GOT3 (cell line): ENCODE results near the gene SHKBP1.
"Not testable (repeated sequence)": the region's sequence is repeated elsewhere in the genome, so short reads cannot be mapped to it uniquely, and the experiment has no call there.

Experiments used
- DNase-seq: peaks from one replicate; lab custom pipeline; 2025; ENCODE audit warnings: mixed read lengths; lab: John Stamatoyannopoulos, UW

Gene SHKBP1

DNA sequence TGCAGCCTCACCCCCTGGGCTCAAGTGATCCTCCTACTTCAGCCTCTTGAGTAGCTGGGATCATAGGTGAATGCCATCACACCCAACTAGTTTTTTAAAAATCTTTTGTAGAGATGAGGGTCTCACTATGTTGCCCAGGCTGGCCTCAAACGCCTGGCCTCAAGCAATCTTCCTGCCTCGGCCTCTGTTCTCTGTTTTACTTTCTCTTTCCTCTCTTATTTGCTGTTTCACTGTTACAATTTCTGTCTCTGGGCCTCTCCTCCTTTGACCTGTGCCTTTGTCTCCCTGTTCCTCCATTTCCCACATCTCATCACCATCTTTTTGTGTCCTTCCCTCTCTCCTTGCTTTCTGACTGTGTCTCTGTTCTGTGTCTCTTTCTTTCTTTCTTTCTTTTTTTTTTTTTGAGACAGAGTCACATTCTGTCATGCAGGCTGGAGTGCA lies 9.3 kb downstream of the SHKBP1 start:
- no peak for DNase-seq

DNA sequence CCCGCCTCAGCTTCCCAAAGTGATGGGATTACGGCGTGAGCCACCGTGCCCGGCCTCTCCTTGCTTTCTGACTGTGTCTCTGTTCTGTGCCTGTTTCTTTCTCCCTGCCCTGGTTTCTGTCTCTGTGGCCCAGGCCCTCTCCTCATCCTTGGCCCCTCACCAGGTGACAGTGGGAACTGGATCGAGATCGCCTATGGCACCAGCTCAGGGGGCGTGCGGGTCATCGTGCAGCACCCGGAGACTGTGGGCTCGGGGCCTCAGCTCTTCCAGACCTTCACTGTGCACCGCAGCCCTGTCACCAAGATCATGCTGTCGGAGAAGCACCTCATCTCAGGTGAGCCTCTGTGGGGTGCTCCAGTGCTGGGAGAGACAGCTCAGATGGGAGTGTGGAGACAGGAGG lies 9.9 kb downstream of the SHKBP1 start:
- DNase-seq = no peak

DNA sequence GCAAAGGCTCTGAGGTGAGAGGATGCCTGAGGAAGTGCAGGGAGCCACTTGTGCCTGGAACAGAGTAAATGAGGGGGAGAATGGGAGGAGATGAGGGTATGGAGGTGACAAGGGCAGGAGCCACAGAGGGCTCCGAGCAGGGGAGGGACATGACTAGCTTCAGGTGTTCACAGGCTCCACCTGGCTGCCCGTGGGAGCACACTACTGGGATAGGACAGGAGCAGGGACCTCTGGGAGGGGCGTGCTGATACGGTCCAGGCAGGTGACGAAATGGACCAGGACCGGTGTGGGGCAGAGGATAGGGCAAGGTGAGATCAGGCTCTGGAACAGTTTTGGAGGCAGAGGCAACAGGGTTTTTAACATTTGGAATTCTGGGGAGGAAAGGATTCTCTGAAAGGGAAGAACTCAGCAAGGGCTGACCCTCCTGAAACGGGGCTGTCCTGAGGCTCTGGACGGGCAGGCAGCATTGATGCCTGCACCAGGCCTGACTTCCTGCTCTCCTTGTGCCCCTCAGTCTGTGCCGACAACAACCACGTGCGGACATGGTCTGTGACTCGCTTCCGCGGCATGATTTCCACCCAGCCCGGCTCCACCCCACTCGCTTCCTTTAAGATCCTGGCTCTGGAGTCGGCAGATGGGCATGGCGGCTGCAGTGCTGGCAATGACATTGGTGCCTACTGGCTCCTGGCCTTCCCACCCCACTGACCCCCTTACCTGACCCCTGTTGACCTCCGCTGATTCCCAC lies 11.6 kb downstream of the SHKBP1 start:
- DNase-seq = no peak

- no peak for DNase-seq
These were observed 12.4 kb downstream of the SHKBP1 start for GRCh38 chr19:40588926-40589569.

DNA sequence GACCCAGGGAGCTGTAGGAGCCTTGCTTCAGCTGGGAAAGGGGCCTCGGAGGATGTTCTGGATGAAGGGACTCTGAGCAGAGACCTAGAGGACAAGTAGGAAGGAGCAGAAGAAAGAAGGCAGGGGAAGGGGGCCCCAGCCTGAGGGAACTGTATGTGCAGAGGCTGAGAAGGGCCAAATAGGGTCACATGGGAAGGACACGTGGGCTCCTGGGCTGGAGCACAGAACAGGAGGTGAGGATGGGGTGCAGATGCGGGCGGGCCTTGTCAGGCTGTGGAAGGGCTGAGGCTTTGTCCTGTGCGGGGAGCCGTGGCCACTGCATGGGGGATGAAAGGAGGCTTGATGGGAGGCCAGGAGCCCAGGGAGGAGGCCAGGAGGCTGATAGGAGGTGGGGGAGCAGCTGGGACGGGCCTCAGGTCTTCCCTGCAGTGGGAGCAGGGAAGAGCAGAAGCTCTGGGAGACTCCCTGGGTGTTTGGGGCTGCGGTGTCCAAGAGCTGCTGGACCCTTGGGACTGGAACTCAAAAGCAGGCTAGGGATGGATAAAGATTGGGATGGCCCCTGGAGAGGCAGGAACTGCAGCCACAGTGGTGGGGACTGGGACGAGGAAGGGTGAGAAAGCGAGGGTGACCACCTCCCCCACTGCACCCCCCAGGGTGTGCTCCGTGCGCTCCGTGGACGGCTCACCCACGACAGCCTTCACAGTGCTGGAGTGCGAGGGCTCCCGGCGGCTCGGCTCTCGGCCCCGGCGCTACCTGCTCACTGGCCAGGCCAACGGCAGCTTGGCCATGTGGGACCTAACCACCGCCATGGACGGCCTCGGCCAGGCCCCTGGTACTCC lies 13.1 kb downstream of the SHKBP1 start:
- DNase-seq = no peak

DNA sequence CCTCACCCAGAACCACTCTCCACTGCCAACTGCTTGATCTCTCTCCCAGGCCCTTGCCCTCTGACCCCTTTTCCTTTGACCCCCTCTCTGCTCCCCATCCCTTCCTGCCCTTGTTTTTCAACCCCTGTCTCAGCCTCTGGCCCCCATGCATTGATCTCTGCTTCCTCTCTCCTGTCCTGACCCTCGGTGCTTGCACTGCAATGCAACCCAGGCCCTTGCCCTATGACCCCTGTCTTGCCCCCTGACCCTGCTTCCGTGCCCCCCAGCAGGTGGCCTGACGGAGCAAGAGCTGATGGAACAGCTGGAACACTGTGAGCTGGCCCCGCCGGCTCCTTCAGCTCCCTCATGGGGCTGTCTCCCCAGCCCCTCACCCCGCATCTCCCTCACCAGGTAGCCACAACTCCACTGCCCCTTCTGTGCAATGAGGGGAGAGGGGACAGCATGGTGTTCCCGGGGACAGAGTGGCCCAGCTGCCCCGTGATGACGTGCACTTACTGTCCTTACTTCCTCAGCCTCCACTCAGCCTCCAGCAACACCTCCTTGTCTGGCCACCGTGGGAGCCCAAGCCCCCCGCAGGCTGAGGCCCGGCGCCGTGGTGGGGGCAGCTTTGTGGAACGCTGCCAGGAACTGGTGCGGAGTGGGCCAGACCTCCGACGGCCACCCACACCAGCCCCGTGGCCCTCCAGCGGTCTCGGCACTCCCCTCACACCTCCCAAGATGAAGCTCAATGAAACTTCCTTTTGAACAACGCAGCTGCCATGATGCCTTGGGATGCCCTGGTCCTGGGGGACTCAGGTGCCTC lies 14.0 kb downstream of the SHKBP1 start:
- DNase-seq = no peak

- not testable (repeated sequence) for DNase-seq
These were observed 15.1 kb downstream of the SHKBP1 start for GRCh38 chr19:40591724-40592123.

DNA sequence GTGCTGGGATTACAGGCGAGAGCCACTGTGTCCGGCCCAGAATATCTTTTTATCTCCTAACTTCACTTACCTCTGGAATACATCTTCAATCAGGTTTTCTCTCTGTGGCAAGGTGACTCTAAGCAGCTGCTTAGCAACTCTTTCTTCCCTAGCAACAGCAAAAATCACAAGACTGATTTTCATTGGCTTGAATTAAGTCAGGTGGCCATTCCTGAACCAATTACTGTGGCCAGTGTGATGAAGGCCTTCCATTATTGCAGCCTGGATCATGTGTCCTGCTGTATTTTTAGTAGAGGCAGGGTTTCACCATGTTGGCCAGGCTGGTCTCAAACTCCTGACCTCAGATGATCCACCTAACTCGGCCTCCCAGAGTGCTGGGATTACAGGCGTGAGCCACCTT lies 15.5 kb downstream of the SHKBP1 start:
- DNase-seq = no peak

DNA sequence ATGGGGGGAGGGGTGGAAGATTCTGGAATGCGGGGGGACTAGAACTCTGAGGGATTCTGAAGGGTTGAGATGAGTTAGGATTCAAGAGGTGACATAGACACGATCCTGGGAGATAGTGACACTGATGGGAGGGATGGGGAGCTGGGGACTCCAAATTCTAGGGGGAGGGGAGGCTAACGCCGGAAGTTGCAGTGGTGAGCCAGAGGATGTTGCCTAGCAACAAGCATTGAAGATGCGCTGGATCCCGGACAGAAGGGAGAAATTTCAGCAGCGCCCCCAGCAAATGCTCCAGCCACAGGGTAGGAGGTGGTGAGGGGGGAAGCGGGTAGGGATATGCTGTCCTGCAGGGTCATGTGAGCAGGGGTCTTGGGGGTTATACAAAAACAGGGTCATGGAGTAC lies 17.6 kb downstream of the SHKBP1 start:
- DNase-seq = no peak

GRCh38 chr19:40594657-40595091 lies 18.0 kb downstream of the SHKBP1 start:
- DNase-seq = no peak

DNA sequence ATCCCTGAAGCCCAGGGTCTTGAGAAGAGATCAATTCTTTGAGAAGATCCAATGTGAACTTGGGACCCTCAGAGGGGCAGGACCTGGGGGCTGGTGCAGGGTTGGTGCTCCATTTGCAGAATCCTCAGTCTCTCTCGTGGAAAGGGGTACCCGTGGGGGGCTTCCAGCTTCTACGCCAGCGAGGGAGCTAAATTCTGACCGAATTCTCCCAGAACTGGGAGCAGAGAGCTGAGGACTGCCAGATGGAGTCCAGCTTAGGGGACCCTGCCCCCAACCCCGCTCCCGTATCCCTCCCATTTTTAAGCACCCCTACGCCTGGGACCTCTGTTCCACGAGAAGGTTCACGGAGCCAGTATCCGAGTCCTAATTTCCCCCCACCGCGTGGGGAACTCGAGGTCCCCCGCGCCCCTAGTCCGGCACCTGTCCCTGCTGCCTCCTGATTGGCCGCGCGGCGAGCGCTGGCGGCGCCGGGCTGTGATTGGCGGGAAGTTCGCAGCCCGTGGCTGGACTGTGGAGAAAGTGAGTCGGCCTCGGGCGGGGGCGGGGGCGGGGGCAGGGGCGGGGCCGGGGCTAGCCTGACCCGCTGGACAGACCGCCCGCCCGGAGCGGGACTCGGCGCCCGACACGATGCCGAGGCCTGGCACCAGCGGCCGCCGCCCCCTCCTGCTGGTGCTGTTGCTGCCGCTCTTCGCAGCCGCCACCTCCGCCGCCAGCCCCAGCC lies 20.1 kb downstream of the SHKBP1 start:
- no peak for DNase-seq

- DNase-seq = no peak
These were observed 20.7 kb downstream of the SHKBP1 start for GRCh38 chr19:40597329-40597838.

GRCh38 chr19:40598121-40598917 lies 21.6 kb downstream of the SHKBP1 start:
- peak; percentile 55 for DNase-seq

DNA sequence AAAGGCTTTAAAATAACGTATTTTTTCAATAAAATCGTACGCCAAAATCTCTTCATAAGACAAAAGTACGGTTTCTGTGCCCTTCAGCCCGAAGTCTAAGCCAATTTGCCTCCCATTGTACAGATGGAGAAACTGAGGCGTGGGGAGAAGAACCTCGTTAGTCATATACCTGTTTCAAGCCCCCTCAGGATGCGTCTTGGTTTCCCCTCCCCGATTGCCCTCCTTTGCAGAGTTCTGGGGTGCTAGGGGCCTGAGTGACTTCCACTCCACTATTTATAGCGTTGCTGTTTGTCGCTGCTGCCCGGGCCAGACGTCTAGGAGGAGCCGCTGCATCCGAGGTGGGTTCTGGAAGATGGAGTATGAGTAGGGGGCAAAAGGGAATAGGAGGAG lies 22.2 kb downstream of the SHKBP1 start:
- DNase-seq = no peak

DNA sequence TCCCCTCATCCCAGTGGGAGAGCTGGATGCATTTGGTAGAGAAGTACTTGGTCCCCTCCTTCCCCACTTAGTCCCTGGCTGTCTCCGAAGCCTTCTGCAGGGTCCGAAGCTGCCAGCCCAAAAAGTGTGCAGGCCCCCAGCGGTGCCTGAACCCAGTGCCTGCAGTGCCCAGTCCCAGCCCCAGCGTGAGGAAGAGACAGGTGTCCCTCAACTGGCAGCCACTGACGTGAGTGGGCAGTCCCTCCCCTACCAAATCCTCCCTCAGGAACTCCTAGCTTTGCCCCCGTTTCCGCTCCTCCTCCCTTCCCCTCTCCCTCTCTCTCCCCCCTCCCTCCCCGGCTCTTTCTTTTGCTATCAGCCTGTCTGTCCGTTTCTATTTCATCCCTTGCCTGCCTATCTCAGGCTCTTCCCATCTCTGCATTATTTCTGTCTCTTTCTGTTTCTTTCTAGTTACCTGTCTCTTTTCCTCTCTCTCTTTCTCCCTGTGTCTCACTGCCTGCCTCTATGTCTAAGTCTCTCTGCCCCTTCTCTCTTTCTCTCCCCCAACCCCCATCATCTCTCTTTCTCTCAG lies 22.7 kb downstream of the SHKBP1 start:
- DNase-seq = no peak

- DNase-seq = no peak
These were observed 23.4 kb downstream of the SHKBP1 start for GRCh38 chr19:40599902-40600569.

DNA sequence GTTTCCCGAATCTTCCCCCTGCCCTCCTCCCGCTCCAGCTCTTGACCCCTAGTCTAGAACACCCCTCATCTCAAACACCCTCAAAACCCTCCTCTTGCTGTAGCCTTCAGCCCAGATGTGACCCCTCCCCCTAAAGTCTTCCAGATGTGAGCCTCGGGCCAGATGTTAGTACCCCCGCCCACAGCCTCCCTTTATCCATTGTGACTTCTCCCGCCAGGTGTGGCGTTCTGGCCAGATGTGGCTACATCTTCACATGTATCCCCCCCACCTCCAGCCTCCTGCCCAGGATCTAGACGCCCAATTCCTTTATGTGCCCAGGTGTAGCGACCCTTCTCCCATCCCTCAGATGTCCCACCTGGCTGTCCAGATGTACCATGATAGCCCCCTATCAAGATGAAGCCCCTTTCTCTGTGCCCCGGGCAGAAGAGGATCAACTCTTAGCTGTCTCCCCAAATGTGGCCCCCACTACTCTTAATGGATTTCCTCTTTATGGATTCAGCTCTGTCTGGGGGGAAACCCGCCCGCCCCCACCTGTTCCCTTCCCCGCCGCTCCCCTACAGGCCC lies 24.0 kb downstream of the SHKBP1 start:
- no peak for DNase-seq

GRCh38 chr19:40601134-40601974 lies 24.7 kb downstream of the SHKBP1 start, which contains the start of gene LTBP4:
TSS of gene LTBP4 (plus strand) at chr19:40601369. CDS start at chr19:40601388, 19 bp downstream.
- DNase-seq = no peak
